Measurements from ENCODE around the gene PLCL1.

The PLCL1 gene

DNA sequence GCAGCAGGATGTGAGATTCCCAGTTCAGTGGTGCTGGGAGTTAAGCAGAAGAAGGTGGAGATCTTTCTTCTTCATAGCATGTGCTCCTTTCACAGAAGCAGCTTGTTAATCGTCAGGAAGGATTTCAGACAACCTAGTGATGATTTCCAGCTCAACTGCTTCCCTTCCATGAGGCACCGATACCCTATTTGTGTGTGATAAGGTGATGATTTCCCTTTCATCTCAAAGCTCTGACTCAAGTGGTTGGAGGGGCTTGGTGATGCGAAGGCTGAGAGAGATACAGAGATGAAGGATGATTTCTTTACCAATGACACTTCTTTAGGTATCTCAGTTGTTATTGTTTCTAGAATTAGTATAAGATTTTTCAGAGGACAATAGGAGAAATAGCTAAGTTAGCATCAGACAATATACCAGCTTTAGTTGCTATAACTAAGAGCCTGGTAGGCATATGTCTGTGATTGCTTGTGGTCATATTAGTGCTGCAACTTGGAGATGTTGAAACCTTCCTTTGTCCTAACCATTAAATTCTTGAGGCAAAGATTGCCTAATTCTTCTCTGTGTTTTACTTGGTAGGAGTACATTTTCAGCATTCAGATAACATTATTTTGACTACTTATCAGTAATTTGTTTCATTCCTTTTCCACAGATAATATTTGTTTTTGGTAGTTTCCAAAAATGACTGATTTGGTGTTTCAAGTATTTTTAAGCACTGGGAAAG lies 111.3 kb downstream of the PLCL1 start:
- H3K4me1 ChIP-seq (ENCODE audit: control insufficient read depth in 1 of 2, insufficient read depth in 2 of 2, low read length in 2 of 2): peaks cover 0 to 3% of the 10 kb centered on the region in 2 donors
- H3K27me3 ChIP-seq (ENCODE audit: low read depth, low read length): no peaks in the 10 kb centered on the region
- no peak overlapping the region for H3K27ac ChIP-seq (ENCODE audit: low read length)
- H3K36me3 ChIP-seq (ENCODE audit: control insufficient read depth in 1 of 2, insufficient read depth in 2 of 2, low read length in 2 of 2): no peaks in the 10 kb centered on the region
- no peak overlapping the region for H3K4me3 ChIP-seq (ENCODE audit: low read depth in 1 of 2, low read length in 2 of 2)
- H3K9me3 ChIP-seq (ENCODE audit: control insufficient read depth in 1 of 2, low read length in 2 of 2): no peaks in the 10 kb centered on the region

DNA sequence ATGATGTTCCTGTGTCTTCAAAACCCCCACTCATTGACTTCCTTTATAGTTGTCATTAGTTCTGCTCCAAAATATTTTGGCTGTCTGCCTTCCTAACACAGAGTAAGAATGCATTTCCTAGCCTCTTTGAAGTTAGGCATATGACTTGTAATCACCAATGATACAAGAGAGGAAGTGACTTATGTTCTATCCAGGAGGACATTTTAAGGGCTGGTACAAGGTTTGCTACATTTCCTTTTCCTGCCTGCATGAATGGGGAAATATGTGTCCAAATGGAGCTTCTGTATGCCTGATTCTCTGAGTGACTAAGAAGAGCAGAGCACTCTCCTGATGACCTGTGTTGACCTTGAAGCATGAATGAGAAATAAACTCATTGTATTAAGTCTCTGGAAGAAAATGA lies 115.1 kb downstream of the PLCL1 start:
- H3K4me3 ChIP-seq (ENCODE audit: low read depth in 1 of 2, low read length in 2 of 2): no peak overlapping the region
- no peaks in the 10 kb centered on the region for H3K27me3 ChIP-seq (ENCODE audit: low read depth, low read length)
- H3K36me3 ChIP-seq (ENCODE audit: control insufficient read depth in 1 of 2, insufficient read depth in 2 of 2, low read length in 2 of 2): no peaks in the 10 kb centered on the region
- peaks cover 0 to 3% of the 10 kb centered on the region in 2 donors for H3K4me1 ChIP-seq (ENCODE audit: control insufficient read depth in 1 of 2, insufficient read depth in 2 of 2, low read length in 2 of 2)
- no peaks in the 10 kb centered on the region for H3K9me3 ChIP-seq (ENCODE audit: control insufficient read depth in 1 of 2, low read length in 2 of 2)
- no peak overlapping the region for H3K27ac ChIP-seq (ENCODE audit: low read length)

DNA sequence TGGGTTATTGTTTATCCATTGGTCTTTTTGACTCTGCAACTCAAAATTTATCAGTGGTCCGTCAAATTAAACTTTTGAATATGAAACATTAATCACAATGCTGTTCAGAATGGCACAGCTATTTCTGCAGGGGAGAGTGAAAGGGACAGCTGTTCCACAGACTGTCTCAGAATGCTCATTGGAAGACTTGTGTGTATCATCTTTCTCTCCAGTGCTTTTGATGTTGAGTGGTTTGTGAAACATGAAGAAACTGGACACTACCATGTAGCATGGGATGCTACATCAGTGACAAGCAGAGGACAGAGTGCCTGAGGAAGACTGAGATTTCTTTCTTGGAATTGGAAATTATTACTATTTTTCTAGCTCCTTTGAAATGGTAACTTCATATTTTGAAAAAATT lies 115.7 kb downstream of the PLCL1 start:
- Histone ChIP-seq H3K27me3 (ENCODE audit: low read depth, low read length) (no peaks in the 10 kb centered on the region), H3K27ac (ENCODE audit: low read length) (no peak overlapping the region), H3K4me1 (ENCODE audit: control insufficient read depth in 1 of 2, insufficient read depth in 2 of 2, low read length in 2 of 2) (peaks cover 0 to 3% of the 10 kb centered on the region in 2 donors), H3K4me3 (ENCODE audit: low read depth in 1 of 2, low read length in 2 of 2) (no peak overlapping the region), H3K36me3 (ENCODE audit: control insufficient read depth in 1 of 2, insufficient read depth in 2 of 2, low read length in 2 of 2) (no peaks in the 10 kb centered on the region), H3K9me3 (ENCODE audit: control insufficient read depth in 1 of 2, low read length in 2 of 2) (no peaks in the 10 kb centered on the region)

DNA sequence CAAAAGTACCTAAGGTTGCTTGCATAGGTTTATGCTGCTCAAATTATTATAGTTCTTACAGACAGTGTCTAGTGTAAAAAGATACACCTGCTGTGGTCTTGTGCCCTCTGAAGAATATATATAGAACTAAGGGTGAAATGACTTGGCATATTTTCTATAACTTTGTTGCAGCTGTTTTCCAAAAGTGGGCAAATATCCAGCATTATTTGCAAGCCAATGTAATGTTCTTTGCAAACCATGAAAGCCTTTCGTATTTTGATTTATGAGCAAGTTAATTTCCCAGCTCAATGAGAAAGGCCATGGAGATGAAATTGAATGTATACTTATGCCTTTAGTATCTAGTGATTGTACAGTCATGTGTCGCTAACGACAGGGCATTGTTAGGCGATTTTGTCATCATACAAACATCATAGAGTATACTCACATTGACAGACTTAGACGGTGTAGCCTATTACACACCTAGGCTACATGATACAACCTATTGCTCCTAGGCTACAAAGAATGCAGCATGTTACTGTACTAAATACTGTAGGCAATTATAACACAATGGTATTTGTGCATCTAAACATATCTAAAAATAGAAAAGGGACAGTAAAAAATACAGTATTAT lies 116.3 kb downstream of the PLCL1 start:
- H3K27ac ChIP-seq (ENCODE audit: low read length): no peak overlapping the region
- peaks cover 0 to 3% of the 10 kb centered on the region in 2 donors for H3K4me1 ChIP-seq (ENCODE audit: control insufficient read depth in 1 of 2, insufficient read depth in 2 of 2, low read length in 2 of 2)
- H3K27me3 ChIP-seq (ENCODE audit: low read depth, low read length): no peaks in the 10 kb centered on the region
- H3K9me3 ChIP-seq (ENCODE audit: control insufficient read depth in 1 of 2, low read length in 2 of 2): no peaks in the 10 kb centered on the region
- no peak overlapping the region for H3K4me3 ChIP-seq (ENCODE audit: low read depth in 1 of 2, low read length in 2 of 2)
- H3K36me3 ChIP-seq (ENCODE audit: control insufficient read depth in 1 of 2, insufficient read depth in 2 of 2, low read length in 2 of 2): no peaks in the 10 kb centered on the region

DNA sequence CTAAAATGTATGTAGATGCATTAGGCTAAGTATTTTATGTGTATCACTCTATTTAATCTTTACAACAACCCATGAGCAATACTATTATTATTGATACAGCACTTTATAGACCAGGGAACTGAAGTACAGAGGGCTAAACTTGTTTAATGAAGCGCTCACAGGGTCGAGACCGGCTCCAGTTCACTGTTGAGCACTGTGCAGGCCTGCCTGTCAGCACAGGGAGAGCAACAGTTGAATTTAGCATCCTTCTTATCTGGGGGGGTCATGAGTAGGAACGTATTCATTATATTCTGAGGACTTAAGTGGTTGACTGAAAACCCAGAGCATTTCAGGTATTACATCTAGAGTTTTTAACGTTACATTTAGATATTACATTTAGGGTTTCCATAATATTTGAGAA lies 120.1 kb downstream of the PLCL1 start:
- Histone ChIP-seq H3K4me1 (ENCODE audit: control insufficient read depth in 1 of 2, insufficient read depth in 2 of 2, low read length in 2 of 2) (peaks cover 0 to 8% of the 10 kb centered on the region in 2 donors), H3K27ac (ENCODE audit: low read length) (no peak overlapping the region), H3K4me3 (ENCODE audit: low read depth in 1 of 2, low read length in 2 of 2) (no peak overlapping the region), H3K36me3 (ENCODE audit: control insufficient read depth in 1 of 2, insufficient read depth in 2 of 2, low read length in 2 of 2) (no peaks in the 10 kb centered on the region), H3K27me3 (ENCODE audit: low read depth, low read length) (no peaks in the 10 kb centered on the region), H3K9me3 (ENCODE audit: control insufficient read depth in 1 of 2, low read length in 2 of 2) (no peaks in the 10 kb centered on the region)

DNA sequence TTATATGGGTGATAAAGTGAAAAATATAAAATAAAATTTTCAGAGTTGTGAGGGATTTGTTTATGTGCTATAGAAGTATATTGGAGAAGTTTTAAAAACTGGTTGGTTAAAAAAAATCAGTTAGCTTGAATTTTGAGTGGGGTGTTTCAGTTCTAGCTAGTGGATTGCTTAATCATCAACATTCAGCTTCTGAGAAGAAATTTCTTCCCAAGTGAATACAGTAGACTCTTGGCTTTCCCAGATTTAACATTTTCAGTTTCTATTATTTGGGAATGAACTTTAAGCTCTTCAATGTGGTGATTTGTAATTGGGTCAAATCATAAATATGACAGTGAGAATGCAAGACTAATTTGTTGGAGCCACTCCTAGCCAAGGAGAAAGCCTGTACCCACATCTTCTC lies 120.8 kb downstream of the PLCL1 start:
- Histone ChIP-seq H3K4me1 (ENCODE audit: control insufficient read depth in 1 of 2, insufficient read depth in 2 of 2, low read length in 2 of 2) (peaks cover 0 to 8% of the 10 kb centered on the region in 2 donors), H3K36me3 (ENCODE audit: control insufficient read depth in 1 of 2, insufficient read depth in 2 of 2, low read length in 2 of 2) (no peaks in the 10 kb centered on the region), H3K27ac (ENCODE audit: low read length) (no peak overlapping the region), H3K27me3 (ENCODE audit: low read depth, low read length) (no peaks in the 10 kb centered on the region), H3K4me3 (ENCODE audit: low read depth in 1 of 2, low read length in 2 of 2) (no peak overlapping the region), H3K9me3 (ENCODE audit: control insufficient read depth in 1 of 2, low read length in 2 of 2) (no peaks in the 10 kb centered on the region)

DNA sequence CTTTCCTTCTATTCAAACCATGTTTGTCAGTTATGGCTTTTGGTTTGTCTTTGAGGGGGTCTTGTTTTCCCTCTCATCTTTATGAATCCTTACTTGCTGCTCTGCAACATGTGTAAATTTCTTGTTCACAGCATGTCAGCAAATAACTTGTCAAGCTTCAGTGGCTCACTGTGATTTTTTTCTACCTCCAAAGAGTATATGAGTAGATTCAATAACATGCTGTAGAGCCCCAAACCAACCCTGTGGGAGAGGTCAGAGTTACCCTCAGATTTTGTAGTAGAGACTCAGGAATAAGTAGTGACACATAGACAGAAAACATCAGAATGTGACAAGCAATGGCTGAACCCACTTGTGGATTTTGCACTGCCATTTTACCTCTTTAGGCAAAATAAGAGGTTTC lies 121.6 kb downstream of the PLCL1 start:
- Histone ChIP-seq H3K4me3 (ENCODE audit: low read depth in 1 of 2, low read length in 2 of 2) (no peak overlapping the region), H3K27ac (ENCODE audit: low read length) (peak overlapping the region; percentile 10), H3K4me1 (ENCODE audit: control insufficient read depth in 1 of 2, insufficient read depth in 2 of 2, low read length in 2 of 2) (peaks cover 0 to 8% of the 10 kb centered on the region in 2 donors), H3K9me3 (ENCODE audit: control insufficient read depth in 1 of 2, low read length in 2 of 2) (no peaks in the 10 kb centered on the region), H3K27me3 (ENCODE audit: low read depth, low read length) (no peaks in the 10 kb centered on the region), H3K36me3 (ENCODE audit: control insufficient read depth in 1 of 2, insufficient read depth in 2 of 2, low read length in 2 of 2) (no peaks in the 10 kb centered on the region)

DNA sequence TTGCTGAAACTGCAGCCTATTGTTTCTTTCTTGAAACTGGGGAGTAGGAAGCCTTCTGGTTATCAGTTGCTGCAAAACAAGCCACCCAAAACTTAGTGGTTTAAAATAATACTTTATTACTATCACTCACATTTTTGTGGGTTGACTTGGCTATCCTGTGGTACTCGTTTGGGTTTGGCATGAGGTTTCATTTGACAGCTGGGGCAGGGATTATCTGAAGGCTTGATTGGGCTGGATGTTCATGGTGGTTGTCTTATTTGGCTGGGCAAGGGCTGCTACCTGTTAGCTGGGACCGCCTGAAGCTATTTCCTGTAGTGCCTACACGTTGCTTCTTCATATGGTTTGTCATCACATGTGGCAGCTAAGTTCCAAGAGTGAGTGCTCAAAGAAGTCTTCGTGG lies 122.3 kb downstream of the PLCL1 start:
- Histone ChIP-seq H3K4me1 (ENCODE audit: control insufficient read depth in 1 of 2, insufficient read depth in 2 of 2, low read length in 2 of 2) (peaks cover 0 to 8% of the 10 kb centered on the region in 2 donors), H3K4me3 (ENCODE audit: low read depth in 1 of 2, low read length in 2 of 2) (no peak overlapping the region), H3K27ac (ENCODE audit: low read length) (no peak overlapping the region), H3K36me3 (ENCODE audit: control insufficient read depth in 1 of 2, insufficient read depth in 2 of 2, low read length in 2 of 2) (no peaks in the 10 kb centered on the region), H3K27me3 (ENCODE audit: low read depth, low read length) (no peaks in the 10 kb centered on the region), H3K9me3 (ENCODE audit: control insufficient read depth in 1 of 2, low read length in 2 of 2) (no peaks in the 10 kb centered on the region)

DNA sequence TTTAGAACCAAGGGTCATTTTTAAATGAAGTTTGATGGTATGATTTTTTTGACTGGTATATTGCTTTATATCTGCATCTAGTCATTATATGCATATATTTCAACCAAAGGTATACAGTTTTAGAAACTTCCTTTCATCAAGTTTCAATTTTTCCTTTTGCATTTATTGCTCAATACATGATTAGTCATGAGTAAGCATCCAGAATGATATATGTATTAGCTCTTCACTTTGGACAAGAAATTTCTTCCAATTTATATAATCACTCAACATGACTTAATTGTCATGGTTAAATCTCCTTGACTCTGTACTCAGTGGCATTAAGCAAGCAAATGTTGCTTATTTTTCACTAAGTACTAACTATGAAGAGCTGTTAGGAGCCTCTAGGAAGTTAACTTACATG lies 123.6 kb downstream of the PLCL1 start:
- Histone ChIP-seq H3K27ac (ENCODE audit: low read length) (no peak overlapping the region), H3K4me1 (ENCODE audit: control insufficient read depth in 1 of 2, insufficient read depth in 2 of 2, low read length in 2 of 2) (peaks cover 0 to 8% of the 10 kb centered on the region in 2 donors), H3K36me3 (ENCODE audit: control insufficient read depth in 1 of 2, insufficient read depth in 2 of 2, low read length in 2 of 2) (no peaks in the 10 kb centered on the region), H3K9me3 (ENCODE audit: control insufficient read depth in 1 of 2, low read length in 2 of 2) (no peaks in the 10 kb centered on the region), H3K4me3 (ENCODE audit: low read depth in 1 of 2, low read length in 2 of 2) (no peak overlapping the region), H3K27me3 (ENCODE audit: low read depth, low read length) (no peaks in the 10 kb centered on the region)

DNA sequence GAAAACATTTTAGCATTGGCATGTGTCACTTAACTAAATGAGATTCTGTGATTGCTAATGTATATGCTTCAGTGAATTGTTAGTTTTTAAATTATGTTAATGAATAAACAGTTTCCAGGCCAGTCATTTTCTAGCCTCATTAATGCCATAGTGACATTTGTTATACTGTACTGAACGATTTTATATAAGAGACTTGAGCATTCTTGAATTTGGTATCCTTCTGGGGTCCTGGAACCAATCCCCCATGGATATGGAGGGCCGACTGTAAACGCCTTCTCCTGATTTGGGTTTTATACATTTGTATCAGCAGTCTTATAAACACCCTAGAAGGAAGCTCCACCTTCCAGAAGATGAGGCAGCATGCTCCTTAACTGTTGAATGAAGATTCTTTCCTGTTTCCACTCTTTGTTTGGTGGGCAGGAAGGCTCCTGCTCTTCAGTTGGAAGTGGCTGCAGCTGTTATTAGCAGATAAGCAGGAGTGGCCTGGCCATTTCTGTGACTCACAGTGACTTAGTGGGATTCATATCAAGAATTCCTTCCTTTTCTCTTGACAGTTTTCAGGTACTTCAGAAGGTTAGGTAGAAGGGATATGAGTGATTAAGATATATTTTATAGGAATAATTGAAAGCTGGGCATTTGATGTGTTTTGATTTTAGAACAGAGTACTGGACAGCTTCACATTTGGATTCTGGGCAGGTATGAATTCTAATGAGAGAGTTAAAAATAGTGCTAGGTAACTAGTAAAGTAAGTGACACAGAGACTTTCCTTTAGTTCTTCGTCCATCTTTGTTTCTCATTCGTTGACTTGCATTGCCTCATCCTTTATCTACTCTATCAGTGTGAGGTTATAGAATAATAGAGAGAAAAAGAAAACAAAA lies 124.9 kb downstream of the PLCL1 start:
- no peaks in the 10 kb centered on the region for H3K27me3 ChIP-seq (ENCODE audit: low read depth, low read length)
- no peaks in the 10 kb centered on the region for H3K9me3 ChIP-seq (ENCODE audit: control insufficient read depth in 1 of 2, low read length in 2 of 2)
- no peak overlapping the region for H3K4me3 ChIP-seq (ENCODE audit: low read depth in 1 of 2, low read length in 2 of 2)
- H3K36me3 ChIP-seq (ENCODE audit: control insufficient read depth in 1 of 2, insufficient read depth in 2 of 2, low read length in 2 of 2): no peaks in the 10 kb centered on the region
- peaks cover 0 to 8% of the 10 kb centered on the region in 2 donors for H3K4me1 ChIP-seq (ENCODE audit: control insufficient read depth in 1 of 2, insufficient read depth in 2 of 2, low read length in 2 of 2)
- no peak overlapping the region for H3K27ac ChIP-seq (ENCODE audit: low read length)

DNA sequence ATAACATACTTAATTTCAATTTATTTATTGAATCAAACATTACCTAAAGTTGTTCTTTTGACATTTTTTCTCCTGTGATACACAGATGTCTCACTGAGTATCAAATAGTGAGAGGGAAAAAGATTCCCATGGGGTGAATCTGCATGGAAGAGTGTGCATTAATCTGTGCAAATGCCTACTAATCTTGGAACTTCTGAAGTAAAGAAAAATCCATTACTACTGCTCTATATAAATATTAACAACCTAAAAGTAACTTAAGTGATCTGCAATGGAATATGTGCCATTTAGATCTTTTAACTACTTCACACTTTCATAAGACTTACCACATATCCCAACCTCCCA lies 125.5 kb downstream of the PLCL1 start:
- no peaks in the 10 kb centered on the region for H3K9me3 ChIP-seq (ENCODE audit: control insufficient read depth in 1 of 2, low read length in 2 of 2)
- H3K4me3 ChIP-seq (ENCODE audit: low read depth in 1 of 2, low read length in 2 of 2): no peak overlapping the region
- peaks cover 0 to 8% of the 10 kb centered on the region in 2 donors for H3K4me1 ChIP-seq (ENCODE audit: control insufficient read depth in 1 of 2, insufficient read depth in 2 of 2, low read length in 2 of 2)
- H3K27me3 ChIP-seq (ENCODE audit: low read depth, low read length): no peaks in the 10 kb centered on the region
- H3K36me3 ChIP-seq (ENCODE audit: control insufficient read depth in 1 of 2, insufficient read depth in 2 of 2, low read length in 2 of 2): no peaks in the 10 kb centered on the region
- no peak overlapping the region for H3K27ac ChIP-seq (ENCODE audit: low read length)
